IMR-90 (cell line): ENCODE data around the gene PRKAR2A.
"Not testable (repeated sequence)": the region's sequence is repeated elsewhere in the genome, so short reads cannot be mapped to it uniquely, and the experiment has no call there.

ENCODE experiments used
- CHD1 ChIP-seq: IDR thresholded peaks from 2 replicates; pipeline ENCODE4 v1.6.1; 2012; ENCODE audit warnings: low read depth, low read length, improper control_type of control experiment
- MXI1 ChIP-seq: IDR thresholded peaks from 2 replicates; pipeline ENCODE4 v1.6.1; 2012; ENCODE audit warnings: low read depth, mild to moderate bottlenecking, low read length, moderate library complexity, borderline replicate concordance
- NFE2L2 ChIP-seq: fragments of 150-350 bp; IDR thresholded peaks from 2 replicates; pipeline ENCODE4 v1.6.1; 2016; ENCODE audit warnings: low read depth, mild to moderate bottlenecking, low read length
- POLR2A ChIP-seq: IDR thresholded peaks from 2 replicates; pipeline ENCODE4 v1.6.1; 2012; ENCODE audit warnings: mild to moderate bottlenecking, low read depth, low read length
- RAD21 ChIP-seq: IDR thresholded peaks from 2 replicates; pipeline ENCODE4 v1.6.1; 2012; ENCODE audit warnings: low read length, improper control_type of control experiment
- RCOR1 ChIP-seq: IDR thresholded peaks from 2 replicates; pipeline ENCODE4 v1.6.1; 2012; ENCODE audit warnings: mild to moderate bottlenecking, low read length, improper control_type of control experiment; ENCODE audit not compliant: insufficient replicate concordance
- SMC3 ChIP-seq: fragments of 150-350 bp; IDR thresholded peaks from 2 replicates; pipeline ENCODE4 v1.6.1; 2016; ENCODE audit warnings: low read depth, mild to moderate bottlenecking, antibody characterized with exemption, low read length, moderate library complexity
- TF ChIP-seq, protein P1 (sequence below): fragments of 150-350 bp; IDR thresholded peaks from 2 replicates; pipeline ENCODE4 v1.6.1; 2016; ENCODE audit warnings: low read depth, mild to moderate bottlenecking, low read length, moderate library complexity, borderline replicate concordance
- TF ChIP-seq, protein P2 (sequence below): conservative IDR thresholded peaks from 2 replicates; pipeline ENCODE4 v1.5.1; 2012; ENCODE audit warnings: mild to moderate bottlenecking, low read depth, low read length, improper control_type of control experiment
- TF ChIP-seq, protein P3 (sequence below): fragments of 150-350 bp; IDR thresholded peaks from 2 replicates; pipeline ENCODE4 v1.6.1; 2017; ENCODE audit warnings: mild to moderate bottlenecking, antibody characterized with exemption, low read length, low read depth

DNA sequence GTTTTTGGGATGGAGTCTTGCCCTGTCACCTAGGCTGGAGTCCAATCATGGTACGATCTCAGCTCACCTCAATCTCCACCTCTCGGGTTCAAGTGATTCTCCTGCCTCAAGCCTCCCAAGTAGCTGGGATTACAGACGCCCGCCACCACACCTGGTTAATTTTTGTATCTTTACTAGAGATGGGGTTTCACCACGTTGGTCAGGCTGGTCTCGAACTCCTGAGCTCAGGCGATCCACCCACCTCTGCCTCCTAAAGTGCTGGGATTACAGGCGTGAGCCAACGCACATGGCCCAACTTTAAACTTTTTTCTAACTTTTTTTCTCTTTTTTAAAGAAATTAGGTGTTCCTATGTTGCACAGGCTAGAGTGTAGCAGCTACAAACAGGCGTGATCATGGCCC, 19.8 kb downstream of the PRKAR2A start:
- TF ChIP-seq, protein P1, sequence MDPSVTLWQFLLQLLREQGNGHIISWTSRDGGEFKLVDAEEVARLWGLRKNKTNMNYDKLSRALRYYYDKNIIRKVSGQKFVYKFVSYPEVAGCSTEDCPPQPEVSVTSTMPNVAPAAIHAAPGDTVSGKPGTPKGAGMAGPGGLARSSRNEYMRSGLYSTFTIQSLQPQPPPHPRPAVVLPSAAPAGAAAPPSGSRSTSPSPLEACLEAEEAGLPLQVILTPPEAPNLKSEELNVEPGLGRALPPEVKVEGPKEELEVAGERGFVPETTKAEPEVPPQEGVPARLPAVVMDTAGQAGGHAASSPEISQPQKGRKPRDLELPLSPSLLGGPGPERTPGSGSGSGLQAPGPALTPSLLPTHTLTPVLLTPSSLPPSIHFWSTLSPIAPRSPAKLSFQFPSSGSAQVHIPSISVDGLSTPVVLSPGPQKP: not testable (repeated sequence)
- TF ChIP-seq POLR2A, RAD21, MXI1, NFE2L2, RCOR1, SMC3, CHD1: not testable (repeated sequence)
- TF ChIP-seq, protein P2, sequence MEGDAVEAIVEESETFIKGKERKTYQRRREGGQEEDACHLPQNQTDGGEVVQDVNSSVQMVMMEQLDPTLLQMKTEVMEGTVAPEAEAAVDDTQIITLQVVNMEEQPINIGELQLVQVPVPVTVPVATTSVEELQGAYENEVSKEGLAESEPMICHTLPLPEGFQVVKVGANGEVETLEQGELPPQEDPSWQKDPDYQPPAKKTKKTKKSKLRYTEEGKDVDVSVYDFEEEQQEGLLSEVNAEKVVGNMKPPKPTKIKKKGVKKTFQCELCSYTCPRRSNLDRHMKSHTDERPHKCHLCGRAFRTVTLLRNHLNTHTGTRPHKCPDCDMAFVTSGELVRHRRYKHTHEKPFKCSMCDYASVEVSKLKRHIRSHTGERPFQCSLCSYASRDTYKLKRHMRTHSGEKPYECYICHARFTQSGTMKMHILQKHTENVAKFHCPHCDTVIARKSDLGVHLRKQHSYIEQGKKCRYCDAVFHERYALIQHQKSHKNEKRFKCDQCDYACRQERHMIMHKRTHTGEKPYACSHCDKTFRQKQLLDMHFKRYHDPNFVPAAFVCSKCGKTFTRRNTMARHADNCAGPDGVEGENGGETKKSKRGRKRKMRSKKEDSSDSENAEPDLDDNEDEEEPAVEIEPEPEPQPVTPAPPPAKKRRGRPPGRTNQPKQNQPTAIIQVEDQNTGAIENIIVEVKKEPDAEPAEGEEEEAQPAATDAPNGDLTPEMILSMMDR: not testable (repeated sequence)
- TF ChIP-seq, protein P3, sequence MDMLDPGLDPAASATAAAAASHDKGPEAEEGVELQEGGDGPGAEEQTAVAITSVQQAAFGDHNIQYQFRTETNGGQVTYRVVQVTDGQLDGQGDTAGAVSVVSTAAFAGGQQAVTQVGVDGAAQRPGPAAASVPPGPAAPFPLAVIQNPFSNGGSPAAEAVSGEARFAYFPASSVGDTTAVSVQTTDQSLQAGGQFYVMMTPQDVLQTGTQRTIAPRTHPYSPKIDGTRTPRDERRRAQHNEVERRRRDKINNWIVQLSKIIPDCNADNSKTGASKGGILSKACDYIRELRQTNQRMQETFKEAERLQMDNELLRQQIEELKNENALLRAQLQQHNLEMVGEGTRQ: not testable (repeated sequence)
